Stimulated activated CD8-positive, alpha-beta memory T cell treated with anti-CD3 and anti-CD28 coated beads, Interleukin-4, amount 100 ng/mL, for 24 hours (primary cell): ENCODE data around the gene PLCB4.

Source experiments
- DNase-seq: peaks from one replicate; pipeline ENCODE4 v3.0.0-alpha.2; 2020; ENCODE audit warnings: low read depth

PLCB4 gene

DNA sequence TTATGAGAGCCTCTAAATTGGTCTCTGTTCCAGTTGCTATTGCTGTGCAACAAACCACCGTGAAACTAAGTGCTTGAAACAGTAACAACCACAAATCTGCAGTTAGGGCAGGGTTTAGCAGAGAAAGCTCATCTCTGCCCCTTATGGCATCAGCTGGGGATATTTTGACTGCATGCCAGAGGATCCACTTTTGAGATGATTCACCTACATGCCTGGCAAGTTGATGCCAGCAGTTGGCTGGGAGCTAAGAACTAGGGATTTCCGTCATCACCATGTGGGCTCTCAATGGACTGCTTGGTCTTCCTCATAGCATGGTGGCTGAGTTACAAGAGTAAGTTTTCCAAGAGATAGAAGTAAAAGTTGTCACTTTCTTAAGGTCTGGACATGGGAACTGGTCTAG, 35.1 kb downstream of the PLCB4 start:
- no peak for DNase-seq

DNA sequence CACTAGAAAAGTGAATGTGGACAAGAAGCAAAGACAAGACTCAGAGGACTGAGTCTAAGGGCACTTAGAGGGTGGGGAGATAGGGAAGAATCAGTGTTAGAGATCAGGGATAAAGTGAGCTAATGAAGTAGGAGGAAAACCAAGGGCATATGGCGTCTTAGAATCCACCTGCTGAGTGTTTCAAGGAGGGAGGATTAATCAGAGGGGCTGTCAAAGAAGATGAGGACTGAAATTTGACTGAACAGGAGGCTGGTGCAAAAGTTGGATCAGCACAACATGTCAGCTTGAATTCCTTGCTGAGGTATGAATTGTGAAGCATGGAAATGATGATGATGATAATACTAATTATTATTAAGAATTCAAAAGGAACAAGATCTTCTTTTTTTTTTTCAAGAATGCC, 39.4 kb downstream of the PLCB4 start:
- DNase-seq = no peak

DNA sequence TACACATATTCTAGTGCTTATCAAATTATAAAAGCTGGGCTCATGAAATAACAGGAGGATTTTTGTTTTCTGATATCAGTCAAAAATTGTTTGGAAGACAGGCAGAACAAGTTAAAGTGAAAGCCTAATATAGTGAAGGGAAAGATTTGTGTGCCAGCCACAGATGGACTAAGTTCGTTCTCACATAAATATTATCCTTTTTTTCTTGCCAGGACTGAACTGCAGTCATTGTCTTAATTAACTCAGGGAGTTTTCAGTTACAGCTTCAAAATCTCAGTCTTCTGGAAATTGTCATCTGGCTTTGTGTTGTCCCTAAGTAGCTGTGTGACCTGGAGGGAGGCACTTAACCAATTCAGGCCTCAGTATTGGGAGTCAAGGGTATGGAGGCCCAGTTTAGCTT, 40.7 kb downstream of the PLCB4 start:
- DNase-seq = no peak

DNA sequence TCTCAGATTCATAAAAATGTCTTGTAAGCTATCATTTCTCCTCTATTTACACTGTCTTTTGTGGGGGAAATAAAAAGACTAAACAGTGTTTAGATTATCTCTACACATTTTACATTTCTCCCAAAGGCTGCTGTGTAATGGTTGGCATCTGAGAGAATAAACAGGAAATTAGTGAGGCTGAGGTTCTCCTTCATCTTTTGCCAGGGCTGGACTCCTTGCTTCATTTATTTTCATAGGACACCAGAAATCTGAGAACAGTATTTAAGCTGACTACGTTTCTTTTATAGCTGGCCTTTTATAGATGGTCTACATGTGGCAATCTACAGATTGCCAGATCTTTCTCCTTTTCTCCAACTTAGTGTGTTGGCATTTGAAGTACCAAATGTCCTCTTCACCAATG, 41.5 kb downstream of the PLCB4 start:
- no peak for DNase-seq

DNA sequence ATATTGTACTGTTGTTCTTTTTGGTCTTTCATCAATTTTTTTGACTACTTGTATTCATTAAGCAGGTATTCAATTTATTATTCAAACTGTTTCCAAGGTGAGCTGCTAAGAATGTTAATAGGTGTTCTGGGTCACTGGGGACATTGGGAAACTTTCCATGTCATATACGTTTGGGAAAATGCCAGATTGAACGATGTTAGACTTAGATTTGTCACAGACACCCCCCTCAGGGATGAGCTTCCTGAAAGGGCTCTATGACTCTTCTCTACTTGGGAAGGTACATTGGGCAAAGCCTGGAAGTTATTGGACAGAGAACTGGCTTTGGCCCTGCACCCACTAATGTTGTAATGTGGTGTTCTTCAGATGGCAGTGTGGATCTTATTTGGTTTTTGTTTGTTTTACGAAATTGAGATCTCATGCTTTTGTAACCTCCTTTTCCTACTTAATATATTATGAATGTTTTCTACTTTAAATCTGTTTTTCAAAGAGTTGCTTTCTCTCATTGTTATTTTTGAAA, 42.1 kb downstream of the PLCB4 start:
- DNase-seq = no peak

DNA sequence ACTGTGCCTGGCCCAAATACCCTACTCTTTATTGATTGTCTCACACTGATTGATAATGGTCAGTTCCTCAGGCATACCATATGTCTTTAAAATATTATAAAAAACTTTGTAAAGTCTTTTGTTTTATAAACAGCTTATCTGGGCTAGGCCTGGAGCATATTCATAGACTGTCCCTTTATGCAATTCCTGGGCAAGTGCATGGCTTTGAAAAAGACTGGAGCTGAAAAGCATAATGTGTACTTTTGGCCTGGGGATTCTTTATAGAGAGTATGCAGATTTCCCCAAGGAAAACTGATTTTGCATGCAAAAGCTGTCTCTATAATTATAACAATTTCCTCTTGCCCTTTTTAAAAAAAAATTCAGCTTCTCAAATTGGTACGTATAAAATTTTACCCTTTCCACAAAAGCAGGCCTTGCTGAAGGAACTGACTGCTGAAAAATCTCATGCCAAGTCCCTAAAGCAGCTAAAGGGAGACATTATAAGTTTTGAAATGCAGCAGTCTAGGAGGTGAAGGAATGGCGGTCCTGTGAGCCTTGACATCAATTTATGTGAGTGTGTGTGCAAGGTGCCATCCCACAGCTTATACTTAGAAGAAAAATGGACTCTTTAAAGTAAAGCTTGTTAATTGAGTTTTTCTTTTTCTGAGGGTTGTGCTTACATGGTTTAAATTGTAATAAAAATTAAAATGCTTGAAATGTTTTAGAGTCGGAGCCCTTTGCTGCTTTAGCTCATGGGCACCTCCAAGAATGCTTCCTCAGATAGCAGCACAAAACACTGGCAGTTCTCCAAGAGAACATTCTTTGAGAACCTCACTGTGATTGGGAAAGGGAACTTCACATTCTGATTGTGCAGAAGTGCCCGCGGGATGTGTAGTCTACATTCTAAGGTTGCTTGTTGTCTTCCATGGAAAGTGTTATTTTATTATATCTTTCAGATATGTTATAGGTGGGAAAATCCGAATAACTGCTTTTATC, 43.9 kb downstream of the PLCB4 start:
- DNase-seq = no peak

DNA sequence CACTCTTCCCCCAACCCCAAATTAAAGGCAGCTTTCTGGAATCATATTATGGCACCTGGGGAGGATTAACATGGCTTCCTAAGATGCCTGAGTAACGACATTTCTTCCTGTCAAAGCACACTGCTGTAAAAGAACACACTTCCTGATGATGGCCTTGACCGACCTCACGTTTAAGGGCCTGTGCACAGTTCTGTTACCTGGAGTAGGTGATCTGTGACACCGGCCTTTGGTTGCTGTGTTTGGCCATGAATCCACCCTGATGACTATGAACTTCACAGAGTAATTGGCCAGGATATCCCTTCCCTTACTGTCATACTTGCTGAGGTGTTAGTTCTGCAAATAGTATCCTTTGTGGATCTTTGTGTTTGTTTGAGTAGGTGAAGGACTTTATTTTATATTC, 45.8 kb downstream of the PLCB4 start:
- DNase-seq = no peak

DNA sequence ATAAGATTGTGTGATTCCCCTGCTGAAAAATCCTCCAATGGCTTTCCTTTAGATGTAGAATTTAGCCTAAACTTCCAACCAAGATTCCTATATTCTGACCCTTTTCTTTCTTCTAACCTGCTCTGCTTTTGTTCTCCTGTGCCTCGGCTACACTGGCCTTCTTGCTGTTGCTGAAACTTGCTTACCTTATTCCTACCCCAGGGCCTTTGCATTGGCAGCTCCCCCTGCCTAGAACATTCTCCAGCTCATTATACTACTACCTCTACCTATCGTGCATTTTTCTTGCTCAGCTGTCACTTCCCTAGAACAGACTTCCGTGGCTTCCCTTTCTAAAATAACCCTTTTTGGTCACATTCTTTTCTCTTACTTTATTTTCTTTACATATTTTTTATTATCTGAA, 48.7 kb downstream of the PLCB4 start:
- DNase-seq = no peak

DNA sequence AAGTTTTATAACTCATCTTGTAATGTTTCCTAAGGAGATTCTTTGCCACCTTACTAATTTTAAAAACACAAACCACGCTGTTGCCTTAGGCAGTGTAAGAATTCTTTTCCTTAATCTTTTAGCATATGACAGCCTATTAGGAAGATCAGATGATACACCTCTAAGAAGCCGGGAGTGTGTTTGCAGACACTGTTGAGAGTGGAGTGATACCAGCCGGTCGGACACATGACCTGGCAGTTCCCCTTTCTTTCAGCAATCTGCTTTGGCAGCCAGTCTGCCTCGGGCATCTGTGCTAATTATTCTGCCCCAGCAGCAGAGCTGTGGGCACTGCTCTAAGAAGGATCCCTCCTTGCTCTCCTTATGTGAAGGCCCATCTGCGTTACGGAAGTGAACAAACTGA, 50.9 kb downstream of the PLCB4 start:
- no peak for DNase-seq

DNA sequence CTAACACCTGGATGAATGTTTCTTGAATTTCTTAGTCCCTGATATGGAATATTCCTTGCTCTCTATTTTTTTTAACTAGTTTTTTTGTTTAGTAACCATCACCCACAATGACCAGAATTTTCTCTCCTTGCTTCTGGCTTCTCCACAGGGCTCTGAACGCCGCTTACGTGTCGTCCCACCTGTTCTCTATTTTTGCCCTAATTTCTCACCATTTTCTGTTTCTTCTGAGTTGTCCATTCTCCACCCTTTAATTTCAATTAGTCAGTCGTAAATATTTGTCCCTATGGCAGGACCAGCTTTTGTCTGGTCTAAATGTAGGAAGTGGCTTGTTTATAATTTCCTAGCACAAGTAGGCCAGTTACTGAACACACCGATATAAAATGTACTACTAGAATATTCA, 52.3 kb downstream of the PLCB4 start:
- no peak for DNase-seq

DNA sequence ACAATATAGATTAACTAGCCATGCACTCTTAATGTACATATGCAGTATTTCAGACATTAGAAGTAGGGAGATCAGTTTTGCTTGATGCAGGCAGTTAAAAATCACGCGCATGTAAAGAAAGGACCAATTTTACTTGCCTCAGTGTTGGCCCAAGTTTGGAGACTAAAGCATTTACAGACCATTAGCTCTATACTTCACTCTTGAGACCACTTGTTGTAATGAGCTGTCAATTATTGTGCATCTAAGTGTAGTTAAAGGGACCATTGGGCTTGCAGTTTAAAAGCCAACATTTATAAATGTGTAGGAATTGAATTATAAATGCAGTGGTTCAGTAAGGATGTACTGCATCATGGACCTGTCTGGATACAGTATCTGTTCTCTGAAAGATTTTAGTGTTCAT, 53.7 kb downstream of the PLCB4 start:
- DNase-seq = no peak

DNA sequence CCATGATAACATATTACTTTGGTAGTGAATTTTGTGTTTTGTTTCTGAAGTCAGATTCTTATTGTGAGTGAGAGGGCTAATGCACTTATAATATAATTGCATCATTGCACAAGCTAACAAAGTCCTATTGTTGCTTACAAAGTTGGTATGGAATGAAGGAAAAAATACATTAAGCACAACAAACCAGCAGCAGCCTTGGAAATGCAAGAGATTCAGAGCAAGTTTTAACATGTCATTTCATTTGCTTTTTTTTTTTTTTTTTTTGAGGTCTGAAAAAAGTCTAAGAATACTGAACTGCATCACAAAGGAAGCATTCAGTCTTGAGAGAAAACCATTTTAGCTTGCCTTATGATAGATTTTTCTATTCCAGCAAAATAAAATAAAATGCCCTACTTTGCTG, 57.6 kb downstream of the PLCB4 start:
- no peak for DNase-seq

DNA sequence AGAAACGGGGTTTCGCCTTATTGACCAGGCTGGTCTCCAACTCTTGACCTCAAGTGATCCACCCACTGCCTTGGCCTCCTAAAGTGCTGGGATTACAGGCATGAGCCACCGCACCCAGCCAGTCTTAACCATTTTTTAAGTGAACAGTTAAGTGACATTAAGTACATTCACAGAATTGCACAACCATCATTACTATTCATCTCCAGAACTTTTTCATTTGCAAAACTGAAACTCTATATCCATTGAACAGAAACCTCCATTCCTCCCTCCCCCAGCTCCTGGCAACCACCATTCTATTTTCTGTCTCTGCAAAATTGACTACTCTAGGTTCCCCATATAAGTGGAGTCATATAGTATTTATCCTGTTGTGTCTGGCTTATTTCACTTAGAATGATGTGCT, 59.7 kb downstream of the PLCB4 start:
- DNase-seq = no peak

DNA sequence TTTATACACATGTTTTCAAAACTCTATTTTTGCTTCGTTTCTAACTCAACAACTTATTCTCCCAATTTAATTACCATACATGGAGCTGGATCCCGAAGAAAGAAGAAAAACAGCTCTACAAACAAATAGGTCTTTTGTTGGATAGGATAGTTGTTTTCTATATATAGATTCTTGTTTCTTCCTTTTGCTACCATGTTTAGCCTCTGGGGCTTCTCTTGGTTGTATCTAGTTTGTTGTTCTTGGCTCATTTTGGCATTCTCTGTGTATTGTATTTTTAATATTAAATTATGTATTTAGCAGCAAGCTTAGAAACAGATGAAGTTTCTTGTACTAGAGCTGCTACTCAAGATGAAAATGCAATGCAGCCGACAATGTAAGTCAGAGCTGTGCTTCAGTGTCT, 60.9 kb downstream of the PLCB4 start:
- no peak for DNase-seq

DNA sequence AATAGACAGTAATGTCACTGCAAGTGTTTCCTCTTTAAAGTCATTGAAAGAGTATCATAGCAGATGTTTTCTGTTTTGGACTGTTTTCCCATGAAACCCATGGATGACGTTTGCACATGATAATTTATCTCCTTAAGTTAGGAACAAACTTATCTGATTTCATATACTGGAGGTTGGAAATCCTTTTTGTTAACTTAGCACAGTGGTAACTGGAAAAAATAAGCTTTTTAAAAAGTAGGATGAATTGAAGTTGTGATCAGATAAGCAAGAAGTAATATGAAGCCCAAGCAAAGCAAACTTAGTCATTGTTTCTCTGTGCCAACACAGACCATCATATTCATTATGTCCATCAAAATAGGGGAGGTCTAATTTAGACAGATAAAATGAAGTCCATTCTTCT, 61.6 kb downstream of the PLCB4 start:
- no peak for DNase-seq

DNA sequence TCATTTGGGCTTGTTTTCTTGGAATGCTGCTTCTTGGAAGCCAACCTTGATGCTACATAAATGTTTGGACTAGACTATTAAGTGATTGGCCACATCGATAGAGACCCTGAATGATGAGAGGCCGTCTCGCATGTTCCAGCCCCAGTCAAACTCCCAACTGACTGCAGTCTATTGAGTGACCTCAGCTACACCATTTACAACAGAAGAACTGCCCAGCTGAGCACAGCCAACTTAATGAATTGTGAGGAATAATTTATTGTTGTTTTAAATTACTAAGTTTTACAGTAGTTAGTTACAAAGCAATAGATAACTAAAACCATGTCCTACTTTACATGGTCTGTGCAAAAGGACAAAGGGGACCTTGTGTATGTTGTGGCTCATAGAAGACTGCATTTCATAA, 63.0 kb downstream of the PLCB4 start:
- no peak for DNase-seq

DNA sequence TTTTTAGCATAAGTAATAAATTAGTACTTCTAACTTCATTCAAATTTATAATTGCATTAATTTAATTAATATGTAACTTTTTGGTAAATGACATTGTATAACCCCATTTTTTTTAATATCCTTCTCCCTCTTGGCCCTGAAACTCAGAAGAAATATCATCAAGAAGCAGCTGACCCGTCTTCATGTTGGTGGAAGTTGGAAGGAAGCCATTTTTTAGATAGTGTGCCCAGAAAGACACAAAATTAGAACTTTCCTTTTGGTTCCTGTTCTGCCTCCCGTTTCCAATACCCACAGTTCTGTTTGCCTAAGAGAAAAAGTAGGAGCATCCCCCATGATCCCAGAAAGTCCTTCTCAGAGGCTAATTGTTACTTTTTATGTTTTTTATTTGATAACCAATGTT, 65.5 kb downstream of the PLCB4 start:
- no peak for DNase-seq

DNA sequence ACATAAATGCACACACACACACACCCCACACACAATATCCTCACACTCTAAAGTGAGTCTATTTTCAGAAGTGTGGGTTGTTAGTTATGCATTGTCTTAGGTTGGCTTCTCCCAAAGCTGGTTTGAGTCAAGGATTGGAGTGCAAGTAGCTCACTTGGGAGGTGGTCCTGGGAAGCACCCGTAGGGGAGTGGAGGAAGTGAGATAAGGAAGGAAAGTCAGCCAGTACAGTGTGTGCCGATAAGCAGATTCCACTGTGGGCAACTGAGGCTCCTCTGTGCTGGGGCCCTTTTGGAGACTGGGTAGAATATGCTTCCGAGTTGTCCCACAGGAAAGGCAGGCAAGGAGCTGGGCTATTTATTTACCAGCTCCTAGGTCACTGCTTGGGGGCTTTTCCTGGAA, 67.2 kb downstream of the PLCB4 start:
- no peak for DNase-seq

DNA sequence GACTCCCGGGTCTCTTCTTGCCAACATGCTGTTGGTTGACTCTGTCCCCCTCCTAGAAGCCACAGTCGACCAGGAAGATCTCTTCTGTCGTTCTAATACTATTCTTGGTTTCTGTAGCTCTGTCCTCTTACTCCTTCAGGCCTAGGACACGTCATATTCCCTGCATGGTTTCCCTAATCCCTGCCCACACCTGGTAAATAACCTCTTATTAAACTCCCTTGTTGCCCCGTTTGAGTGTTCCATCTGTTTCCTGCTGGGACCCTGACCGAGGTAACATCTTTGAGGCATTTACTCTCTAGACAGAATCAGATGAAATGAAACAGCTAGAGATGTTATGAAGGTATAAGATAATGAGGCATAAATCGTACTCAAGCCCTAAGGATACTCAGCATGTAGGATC, 68.1 kb downstream of the PLCB4 start:
- no peak for DNase-seq

DNA sequence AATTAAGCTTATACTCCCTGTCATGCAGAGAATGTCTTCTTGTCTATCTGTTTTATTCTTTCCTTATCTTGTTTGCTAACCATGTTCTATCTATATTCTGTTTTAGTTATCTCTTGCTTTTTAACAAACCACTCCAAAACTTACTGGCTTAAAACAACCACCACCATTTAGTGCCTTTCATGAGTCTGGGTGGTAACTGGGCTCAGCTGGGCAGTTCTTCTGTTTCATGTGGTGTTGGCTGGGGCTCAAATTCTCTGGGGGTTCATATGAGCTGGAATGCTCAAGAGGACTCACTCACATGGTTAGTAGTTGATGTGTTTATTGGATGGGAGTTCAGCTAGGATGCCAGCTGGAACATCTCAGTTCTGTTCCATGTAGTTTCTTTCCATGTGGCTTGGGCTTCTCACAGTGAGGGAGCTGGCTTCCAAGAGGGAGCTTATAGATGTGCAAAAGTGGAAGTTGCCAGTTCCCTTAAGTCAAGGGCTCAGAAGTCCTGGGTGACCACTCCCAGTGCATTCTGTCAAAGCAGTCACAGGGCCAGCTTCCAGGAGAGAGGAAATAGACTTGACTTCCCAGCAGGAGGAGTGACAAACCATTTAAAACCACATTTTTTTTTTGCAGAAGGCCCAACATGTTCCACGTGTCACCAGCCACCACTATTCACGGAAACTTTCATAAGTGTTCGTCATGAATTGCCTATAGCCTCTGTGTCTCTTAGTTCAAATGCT, 70.4 kb downstream of the PLCB4 start:
- no peak for DNase-seq

DNA sequence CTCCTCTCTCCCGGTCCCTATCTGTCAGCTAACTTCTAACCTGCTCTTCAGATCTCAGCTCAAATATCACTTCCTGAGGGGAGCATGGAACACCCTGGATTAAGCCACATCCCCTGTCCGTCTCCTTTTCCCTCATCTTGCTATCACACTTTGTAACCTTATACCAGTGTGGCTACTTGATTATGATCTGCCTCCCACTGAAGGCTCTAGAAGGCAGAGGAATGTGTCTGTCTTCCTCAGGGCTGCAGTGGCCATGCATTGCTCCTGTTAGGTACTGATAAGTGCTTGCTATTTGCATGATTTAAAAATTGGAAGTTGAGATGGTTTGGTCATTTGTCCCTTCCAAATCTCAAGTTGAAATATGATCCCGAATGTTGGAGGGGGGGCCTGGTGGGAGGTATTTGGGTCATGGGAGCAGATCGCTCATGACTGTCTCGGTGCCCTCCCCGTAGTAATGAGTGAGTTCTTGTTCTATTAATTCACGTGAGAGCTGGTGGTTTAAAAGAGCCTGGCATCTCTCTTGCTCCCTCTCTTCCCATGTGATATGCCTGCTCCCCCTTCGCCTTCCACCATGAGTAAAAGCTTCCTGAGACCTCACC, 71.4 kb downstream of the PLCB4 start:
- DNase-seq = no peak

DNA sequence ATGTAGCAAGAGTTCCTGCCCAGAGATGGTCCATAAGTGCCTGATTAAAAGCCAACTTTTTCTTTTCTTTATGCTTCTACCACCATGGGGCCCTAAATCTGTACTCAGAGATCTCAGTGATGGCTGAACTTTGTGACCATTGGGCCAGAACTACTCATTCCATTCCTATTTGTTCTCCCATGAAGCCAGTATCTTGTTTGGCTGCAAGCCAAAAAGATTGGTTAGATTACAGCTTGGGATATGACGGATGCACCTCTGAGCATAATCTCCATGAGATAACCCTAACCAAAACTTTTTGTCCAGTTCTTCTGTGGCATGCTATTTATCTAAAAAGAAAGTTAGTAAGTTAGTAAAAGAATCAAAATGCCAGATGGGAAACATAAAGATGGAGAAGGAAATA, 72.2 kb downstream of the PLCB4 start:
- no peak for DNase-seq

DNA sequence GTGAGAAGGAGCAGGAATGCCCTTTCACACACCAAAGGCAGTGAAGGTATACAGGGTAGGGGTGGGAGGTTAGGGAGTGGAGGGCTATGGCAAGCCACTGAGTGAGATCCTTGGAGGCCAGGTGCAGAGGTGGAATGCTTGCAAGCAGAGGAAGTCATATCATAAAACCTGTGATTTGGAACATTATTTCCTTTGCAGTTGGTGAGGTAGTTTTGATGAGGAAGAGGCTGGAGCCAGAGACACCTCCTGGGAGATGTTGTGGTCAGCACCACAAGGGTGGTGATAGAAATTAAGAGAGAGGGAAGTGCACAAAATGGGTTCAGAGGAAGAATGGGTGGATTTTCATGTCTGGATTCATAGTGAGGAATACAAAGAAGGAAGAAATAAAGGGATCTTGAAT, 73.0 kb downstream of the PLCB4 start:
- no peak for DNase-seq
